ENCODE results near the gene PSKH1.

GRCh38 chr16:67942510-67943255 is 49.6 kb downstream of the PSKH1 start:
- TF ChIP-seq POLR2AphosphoS5 (IDR thresholded peaks at IDR 0.05) (peak in 2 of 3 donors; percentile 26 to 68), CTCF (IDR thresholded peaks at IDR 0.05 in 8 of 11, conservative IDR thresholded peaks at IDR 0.05 in 3 of 11) (peak in 1 of 11 experiments; percentile 5)
